Renal cortex interstitium (tissue), 11 donors: ENCODE measurements around the gene USP3. TPM values are rescaled to one million over a fixed set of nuclear protein-coding genes. Genes with fewer than 3 reads are reported as not detected.

Experiments used
- DNase-seq, 11 donors: peaks; one replicate each; pipeline ENCODE4 v3.0.0-alpha.2; 2013; ENCODE audit warnings: low read depth in 9 of 11, low spot score in 4 of 11; ENCODE audit errors: extremely low read depth in 1 of 11
- polyA plus RNA-seq, 3 donors: library from polyadenylated mRNA; unstranded; fragments of 120-200 nt; gene quantifications; one replicate each; pipeline ENCODE4 v1.2.1, GENCODE V29; 2013; ENCODE audit not compliant: insufficient read length in 3 of 3

USP3 gene
- polyA plus RNA-seq, 3 donors, result 35.3 to 44.2 (median 39.3) TPM

DNA sequence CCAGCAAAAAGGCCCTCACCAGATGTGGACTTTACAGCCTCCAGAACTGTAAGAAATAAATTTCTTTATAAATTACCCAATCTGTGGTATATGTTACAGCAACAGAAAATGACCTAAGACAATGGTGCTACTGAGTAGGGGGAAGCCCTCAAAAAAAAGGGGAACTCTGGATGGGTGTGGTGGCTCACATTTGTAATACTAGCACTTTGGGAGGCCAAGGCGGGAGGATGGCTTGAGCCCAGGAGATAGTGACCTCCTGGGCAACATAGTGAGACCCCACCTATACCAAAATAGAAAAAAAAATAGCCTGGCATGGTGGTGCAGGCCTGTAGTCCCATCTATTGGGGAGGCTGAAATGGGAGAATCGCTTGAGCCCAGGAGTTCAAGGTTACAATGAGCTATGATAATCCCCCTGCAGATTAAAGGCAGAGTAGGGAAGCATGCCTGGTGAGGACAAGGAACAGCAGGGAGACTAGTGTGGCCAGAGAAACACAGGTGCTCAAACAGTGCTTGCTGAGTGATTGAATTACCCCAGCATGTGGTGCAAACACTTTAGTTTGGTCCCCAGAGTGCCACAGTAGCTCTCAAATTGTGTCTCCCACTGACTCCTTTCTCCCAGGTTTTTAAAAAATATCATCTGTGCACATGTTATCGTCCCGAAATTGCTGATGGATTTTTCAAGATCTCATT, 13.9 kb upstream of the USP3 start:
- no peak for DNase-seq

- DNase-seq, result no peak
Observed at GRCh38 chr15:63491116-63491827, 13.1 kb upstream of the USP3 start.

DNA sequence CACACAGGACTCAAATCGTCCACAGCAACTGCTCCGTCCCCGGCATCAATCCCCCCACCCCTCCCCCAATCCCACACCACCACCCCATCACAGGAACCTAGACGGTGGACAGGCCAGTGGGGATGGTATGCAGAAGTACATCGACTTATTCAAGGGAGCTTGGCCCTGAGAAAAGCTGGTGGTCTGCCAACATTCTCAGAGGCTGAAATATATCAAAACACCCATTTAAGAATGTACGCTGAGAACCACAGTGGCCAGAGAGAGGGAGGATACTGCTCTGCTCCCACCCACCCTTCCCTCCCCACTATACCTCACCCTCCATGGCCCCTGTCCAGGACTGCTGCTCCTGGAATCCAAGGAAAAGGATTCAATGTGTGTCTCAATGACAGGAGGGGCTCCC, 12.4 kb upstream of the USP3 start:
- DNase-seq, result no peak

DNA sequence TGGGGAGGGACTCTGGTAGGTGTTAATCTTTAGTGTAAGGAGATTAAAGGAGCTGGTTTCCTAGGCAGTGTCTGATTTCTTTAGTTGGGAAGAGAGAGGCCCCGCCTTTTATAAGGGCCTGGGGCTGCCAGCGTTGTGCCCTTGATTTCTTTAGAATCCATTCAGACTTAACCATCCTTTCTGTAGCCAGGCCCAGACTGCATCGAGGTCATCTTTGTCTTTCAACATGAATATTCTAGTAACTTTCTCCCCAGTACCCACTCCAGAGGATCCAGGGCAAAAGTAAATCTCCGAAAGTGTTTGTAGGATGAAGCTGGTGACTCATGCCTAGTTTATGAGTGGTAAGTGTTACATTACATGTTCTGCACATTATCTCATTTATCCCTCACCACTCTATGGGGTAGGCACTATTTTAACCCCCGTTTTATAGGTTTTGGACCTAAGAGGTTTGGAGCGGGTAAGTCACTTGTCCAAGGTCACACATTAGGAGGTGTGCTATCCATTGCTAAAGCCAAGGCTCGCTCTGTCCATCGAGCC, 11.8 kb upstream of the USP3 start:
- DNase-seq, result no peak

DNA sequence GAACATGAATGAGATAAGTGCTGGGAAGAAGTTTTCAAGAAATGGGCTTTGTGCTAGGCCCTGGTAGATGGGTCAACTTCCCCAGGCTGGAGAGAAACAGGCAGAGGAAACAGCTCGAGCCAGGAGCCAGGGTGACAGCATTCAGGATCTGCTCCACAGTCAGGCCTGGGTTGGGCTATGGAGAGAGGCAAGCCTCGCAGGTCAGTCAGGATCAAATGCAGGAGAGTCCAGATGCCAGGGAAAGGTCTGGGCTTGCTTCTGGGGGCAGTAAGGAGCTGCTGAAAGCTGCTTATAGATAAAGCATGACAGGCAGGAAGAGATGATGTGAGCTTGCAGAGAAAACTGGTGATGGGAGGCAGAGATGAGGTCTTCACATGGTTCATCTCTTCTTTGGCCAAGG, 11.0 kb upstream of the USP3 start:
- no peak for DNase-seq

GRCh38 chr15:63494408-63494807, 10.0 kb upstream of the USP3 start:
- no peak for DNase-seq

GRCh38 chr15:63495343-63495742, 9.1 kb upstream of the USP3 start:
- no peak for DNase-seq

- DNase-seq, result no peak
Observed at GRCh38 chr15:63495780-63496488, 8.5 kb upstream of the USP3 start.

DNA sequence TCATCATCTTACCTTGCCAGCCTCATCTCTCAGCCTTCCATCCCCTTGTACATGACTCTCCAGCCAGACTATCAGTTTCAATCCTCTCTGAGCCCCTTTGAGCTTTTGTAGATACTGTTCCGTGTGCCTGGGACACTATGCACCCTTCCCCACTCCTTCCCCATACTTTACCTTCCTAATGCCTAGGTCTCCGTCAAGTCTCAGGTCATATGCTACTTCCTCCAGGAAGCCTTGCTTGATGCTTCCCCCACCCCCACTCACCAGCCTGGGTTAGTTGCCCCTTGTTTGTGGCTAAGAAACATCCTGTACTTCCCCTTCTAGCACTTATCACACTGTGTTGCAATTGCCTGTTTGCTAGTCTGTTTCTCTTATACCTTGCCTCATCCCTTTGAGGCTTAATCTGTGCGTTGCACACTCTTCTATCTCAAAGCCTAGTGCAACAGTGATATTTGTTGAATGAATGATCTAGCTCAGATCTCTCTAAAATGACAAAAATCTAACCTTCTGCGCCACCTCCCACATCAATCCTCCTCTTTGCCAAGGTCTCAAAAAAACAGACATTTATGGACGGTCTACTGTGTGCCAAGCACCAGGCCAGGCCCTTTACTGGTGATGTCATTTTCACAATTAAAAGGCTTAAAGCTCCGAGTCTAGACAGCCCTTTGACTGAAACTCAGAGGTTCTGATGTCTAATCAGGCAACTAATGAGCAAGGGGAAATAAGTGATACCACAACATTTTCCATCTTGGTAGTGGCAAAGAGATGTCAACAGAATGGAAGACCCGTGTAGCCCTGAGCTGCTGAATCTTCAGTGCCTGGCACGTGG, 6.5 kb upstream of the USP3 start:
- DNase-seq, result no peak

DNA sequence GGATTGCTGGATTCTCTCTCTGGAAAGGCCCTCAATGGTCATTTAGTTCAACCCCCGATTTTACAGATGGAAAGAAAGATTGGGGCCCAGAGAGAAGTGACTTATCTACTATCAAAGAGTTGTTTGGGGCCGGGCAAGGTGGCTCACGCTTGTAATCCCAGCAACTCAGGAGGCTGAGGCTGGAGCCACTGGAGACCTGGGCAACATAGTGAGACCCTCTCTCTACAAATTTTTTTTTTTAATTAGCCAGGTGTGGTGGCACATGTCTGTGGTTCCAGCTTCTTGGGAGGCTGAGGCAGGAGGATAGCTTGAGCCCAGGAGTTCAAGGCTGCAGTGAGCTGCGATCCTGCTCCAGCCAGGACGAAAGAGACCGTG, 5.2 kb upstream of the USP3 start:
- DNase-seq, result no peak

- DNase-seq, result no peak
Observed at GRCh38 chr15:63499611-63500010, 4.8 kb upstream of the USP3 start.

DNA sequence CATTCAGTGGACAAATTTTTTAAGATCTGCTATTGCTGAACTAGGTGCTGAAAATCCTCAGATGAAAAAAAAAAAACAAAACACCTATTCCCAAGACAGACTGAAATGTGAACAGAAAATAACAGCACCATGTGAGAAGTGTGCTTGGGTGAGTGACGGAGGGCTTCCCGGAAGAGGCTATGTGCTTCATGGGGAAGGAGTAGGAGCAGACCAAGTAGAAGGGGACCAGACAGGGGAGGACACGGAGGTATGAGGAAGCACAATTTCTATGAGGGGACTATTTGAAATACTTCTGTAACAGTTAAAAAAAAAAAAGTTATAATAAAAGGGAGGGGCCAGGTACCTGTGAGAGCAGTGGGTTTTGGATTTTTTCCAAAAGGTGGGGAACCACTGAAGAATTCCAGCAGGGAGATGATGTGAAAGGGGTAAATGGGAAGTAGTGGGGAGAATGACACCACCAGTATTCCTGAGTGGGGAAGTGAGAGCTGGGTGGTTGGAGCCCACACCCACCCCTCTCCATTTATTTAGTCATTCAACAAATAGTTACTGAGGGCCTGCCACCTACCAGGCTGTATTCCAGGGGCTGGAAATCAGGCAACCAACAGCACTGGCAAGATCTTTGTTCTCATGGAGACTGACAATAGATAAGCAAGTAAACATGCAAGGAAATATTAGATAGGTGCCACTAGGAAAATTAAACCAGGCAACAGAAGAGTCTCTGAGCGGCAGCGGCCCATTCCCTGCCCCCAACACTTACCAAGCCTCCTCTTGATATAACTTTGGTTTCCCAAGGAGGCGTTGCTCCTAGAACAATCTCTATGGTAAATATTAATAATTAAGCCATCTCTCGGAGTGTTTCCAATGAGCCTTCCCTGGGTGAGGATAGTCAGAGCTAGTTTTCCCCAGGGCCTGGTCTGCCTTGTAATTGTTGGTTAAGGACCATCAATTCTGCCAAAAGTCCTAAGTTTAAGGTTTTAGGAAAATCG, 3.8 kb upstream of the USP3 start:
- no peak for DNase-seq

DNA sequence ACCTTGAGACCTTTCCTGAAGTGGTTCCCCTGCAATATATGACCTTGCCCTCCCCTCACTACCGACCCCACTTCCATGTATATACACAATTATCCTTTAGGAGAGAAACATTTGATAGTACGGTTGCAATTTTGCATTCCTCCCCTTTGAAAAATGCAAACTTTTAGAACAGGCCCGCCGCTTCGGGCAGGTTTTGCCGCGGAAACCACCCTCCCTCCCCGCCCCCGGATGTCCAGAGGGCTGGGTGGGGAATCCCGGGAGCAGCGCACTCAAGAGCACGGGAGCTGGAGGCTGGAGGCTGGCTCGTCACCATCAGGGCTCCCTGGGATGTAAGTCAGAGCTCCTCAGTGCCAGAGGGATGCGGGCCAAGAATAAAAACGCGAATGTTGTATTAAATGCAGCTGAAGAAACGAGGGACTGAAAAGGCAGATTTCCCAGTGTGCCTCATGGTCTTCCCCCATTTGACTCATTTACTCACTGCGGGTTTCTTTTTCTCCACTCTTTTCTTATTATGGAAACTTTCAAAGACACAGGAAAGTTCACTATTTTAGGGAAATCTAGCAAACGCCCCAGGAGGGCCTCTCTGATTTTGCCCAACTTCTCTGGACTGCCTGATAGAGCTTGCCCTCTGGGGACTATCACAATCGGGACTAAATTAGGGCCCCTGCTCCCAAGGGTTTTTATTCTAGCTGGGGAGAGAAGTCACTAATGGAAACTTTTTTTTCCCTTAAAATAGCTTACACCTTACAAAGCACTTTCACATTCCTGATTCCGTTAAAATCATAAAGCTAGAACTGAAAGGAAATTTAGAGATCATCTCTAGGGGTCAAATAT, 2.9 kb upstream of the USP3 start:
- DNase-seq, result peak in 7 of 11 donors; percentile 38 to 64 (median 44)

DNA sequence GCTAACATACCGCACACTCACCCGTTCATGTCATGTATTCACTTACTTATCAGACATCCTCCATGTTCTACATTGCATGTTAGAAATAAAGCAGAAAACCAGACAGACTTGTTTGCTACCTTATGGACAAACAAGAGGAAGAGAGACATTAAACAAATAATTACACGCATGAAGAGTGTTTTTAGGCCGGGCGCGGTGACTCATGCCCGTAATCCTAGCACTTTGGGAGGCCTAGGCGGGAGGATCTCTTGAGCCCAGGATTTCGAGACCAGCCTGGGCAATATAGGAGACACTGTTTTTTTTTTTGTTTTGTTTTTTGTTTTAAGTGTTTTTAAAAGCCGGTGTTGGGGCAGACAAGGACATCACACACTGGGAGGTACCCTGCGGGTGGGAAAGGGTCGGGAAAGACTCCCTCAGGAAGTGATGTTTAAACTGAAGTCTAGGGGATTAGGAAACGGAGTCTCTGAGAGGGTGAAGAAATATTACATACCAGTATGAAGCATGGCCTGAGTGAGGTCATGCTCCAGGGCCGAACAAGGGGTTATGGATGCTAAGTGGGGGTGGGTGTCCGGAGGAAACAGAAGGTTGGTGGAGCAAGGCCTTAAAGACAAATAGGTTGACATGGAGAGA, 2.1 kb upstream of the USP3 start:
- DNase-seq, result no peak

GRCh38 chr15:63502843-63503738, 1.3 kb upstream of the USP3 start:
- DNase-seq, result peak in 7 of 11 donors; percentile 44 to 81 (median 55)

DNA sequence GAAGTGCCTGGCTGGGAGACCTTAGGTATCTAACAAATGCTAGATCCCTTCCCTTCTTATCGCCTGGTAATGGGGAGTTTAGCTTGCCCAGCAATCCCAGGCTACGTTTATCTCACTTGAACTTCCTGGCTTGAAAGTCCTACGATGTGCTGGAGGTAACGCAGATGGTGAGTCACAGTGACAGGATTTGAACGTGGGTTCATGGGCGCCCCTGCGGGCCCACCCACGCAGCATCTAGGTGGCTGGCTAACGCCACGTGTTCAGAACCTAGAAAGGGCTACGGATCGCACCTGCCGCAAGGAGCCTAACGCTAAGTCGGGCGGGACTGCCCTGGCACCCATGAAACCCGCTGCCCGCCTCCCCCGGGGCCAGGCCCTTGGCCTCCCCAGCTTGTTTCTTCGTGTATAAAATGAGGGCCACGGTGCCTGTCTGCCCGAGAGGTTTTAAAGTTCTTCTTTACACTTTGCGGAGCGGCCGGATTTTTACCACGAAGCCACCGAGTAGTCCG, 600 bp upstream of the USP3 start:
- DNase-seq, result peak in 3 of 11 donors; percentile 37 to 50 (median 41)
